ENCODE results near the gene MTCL1. TPM values are rescaled to one million over a fixed set of nuclear protein-coding genes. Genes with fewer than 3 reads are reported as not detected.

MTCL1 gene
- total RNA-seq, 2 donors from 2014 or later = 11.2 to 73.1 TPM

DNA sequence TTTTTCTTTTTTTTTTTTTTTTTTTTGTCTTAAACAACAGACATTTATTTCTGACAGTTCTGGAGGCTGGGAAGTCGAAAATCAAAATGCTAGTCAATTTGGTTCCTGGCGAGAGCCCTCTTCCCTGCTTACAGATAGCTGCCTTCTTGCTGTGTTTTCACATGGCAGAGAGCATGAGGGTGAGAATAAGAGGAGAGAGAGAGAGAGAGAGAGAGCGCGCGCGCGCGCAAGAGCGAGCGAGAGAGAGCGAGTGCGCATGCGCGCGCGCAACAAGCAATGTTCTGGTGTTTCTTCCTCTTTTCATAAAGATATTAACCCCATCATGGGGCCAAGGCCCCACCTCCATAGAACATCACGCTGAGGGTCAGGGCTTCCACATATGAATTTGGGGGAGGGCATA lies 20.9 kb downstream of the MTCL1 start:
- TF ChIP-seq CTCF (IDR thresholded peaks at IDR 0.05) (no peak), POLR2AphosphoS5 (IDR thresholded peaks at IDR 0.05) (no peak), POLR2A (IDR thresholded peaks at IDR 0.05) (no peak)
- H3K27ac ChIP-seq = no peak overlapping the region
- H3K27me3 ChIP-seq (replicated peaks; ENCODE audit: insufficient read depth) = no peaks in the 10 kb centered on the region
- H3K4me3 ChIP-seq = no peak overlapping the region
- intact Hi-C loops (cut with DNase I) = no loop called here
- DNase-seq (ENCODE audit: low spot score) = no peak
- no peaks in the 10 kb centered on the region for H3K4me1 ChIP-seq (replicated peaks)
- H3K36me3 ChIP-seq = no peaks in the 10 kb centered on the region
- WGBS = 96% methylated on average over 17 of the region's 17 CpGs
- H3K9me3 ChIP-seq = no peaks in the 10 kb centered on the region

- no peak for DNase-seq (ENCODE audit: low spot score)
- Histone ChIP-seq H3K9me3 (no peaks in the 10 kb centered on the region), H3K27me3 (replicated peaks; ENCODE audit: insufficient read depth) (no peaks in the 10 kb centered on the region), H3K36me3 (no peaks in the 10 kb centered on the region), H3K4me1 (replicated peaks) (no peaks in the 10 kb centered on the region), H3K27ac (no peak overlapping the region), H3K4me3 (no peak overlapping the region)
- TF ChIP-seq CTCF (IDR thresholded peaks at IDR 0.05) = no peak
- no peak for TF ChIP-seq POLR2AphosphoS5 (IDR thresholded peaks at IDR 0.05)
- no peak for TF ChIP-seq POLR2A (IDR thresholded peaks at IDR 0.05)
- intact Hi-C loops (cut with DNase I) = no loop called here
- WGBS = 90% methylated on average over 4 of the region's 4 CpGs
These were observed 21.8 kb downstream of the MTCL1 start for GRCh38 chr18:8726963-8727705.

- Histone ChIP-seq H3K36me3 (no peaks in the 10 kb centered on the region), H3K4me3 (no peak overlapping the region), H3K9me3 (no peaks in the 10 kb centered on the region), H3K27ac (no peak overlapping the region), H3K4me1 (replicated peaks) (no peaks in the 10 kb centered on the region), H3K27me3 (replicated peaks; ENCODE audit: insufficient read depth) (no peaks in the 10 kb centered on the region)
- 21% methylated on average over 16 of the region's 16 CpGs for WGBS
- intact Hi-C loops (cut with DNase I) = no loop called here
- DNase-seq (ENCODE audit: low spot score) = peak; percentile 35
- TF ChIP-seq POLR2AphosphoS5 (IDR thresholded peaks at IDR 0.05) = peak; percentile 27
- TF ChIP-seq POLR2A (IDR thresholded peaks at IDR 0.05) = no peak
These were observed 24.9 kb downstream of the MTCL1 start for GRCh38 chr18:8730080-8730827.

DNA sequence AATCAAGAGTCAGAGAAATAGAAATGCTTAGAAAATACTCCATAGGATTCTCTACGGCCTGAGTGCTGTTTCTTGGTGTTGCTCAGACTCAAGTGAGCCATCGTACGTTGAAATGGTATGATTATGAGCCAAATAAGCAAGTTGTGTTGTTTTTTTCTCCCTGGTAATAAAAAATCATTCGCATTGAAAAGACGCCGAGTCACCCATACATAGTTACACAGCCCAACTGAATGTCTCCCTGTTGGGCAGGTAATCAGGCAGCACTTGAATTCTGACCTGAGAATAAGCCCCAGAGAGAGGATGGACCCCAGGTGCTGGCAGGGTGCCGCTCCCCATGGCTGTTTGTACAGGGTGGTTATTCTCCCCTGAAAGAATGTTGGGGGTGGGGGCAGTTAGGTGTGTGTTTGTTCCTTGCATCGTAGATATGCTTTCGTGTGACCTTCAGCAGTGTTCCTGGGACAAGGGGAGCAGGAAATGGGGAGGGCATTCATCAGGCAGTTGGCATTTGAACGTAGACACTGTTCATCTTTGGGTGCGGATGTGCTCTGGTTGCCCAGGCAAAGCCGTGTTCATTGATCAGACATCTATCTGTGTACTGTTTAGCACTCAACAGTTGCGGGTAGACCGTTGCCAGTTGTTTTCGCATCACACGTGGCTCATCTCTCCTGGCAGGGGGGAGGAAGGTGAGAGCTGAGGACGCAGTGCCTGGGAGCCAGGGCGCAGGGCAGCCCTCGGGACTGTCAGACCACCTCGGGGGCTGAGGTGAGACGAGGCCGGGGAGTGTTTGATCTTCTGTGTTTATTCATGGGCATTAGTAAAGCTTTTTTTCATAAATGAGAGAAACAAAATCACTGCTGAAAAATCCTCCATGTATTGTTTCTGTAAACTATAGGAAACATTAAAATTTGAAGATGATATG lies 27.3 kb downstream of the MTCL1 start:
- no peak for DNase-seq (ENCODE audit: low spot score)
- Histone ChIP-seq H3K4me3 (no peak overlapping the region), H3K36me3 (no peaks in the 10 kb centered on the region), H3K9me3 (no peaks in the 10 kb centered on the region), H3K27me3 (replicated peaks; ENCODE audit: insufficient read depth) (no peaks in the 10 kb centered on the region), H3K27ac (no peak overlapping the region), H3K4me1 (replicated peaks) (no peaks in the 10 kb centered on the region)
- TF ChIP-seq POLR2AphosphoS5 (IDR thresholded peaks at IDR 0.05) = no peak
- TF ChIP-seq CTCF (IDR thresholded peaks at IDR 0.05) = no peak
- TF ChIP-seq POLR2A (IDR thresholded peaks at IDR 0.05) = no peak
- 92% methylated on average over 22 of the region's 22 CpGs for WGBS
- intact Hi-C loops (cut with DNase I) = no loop called here

DNA sequence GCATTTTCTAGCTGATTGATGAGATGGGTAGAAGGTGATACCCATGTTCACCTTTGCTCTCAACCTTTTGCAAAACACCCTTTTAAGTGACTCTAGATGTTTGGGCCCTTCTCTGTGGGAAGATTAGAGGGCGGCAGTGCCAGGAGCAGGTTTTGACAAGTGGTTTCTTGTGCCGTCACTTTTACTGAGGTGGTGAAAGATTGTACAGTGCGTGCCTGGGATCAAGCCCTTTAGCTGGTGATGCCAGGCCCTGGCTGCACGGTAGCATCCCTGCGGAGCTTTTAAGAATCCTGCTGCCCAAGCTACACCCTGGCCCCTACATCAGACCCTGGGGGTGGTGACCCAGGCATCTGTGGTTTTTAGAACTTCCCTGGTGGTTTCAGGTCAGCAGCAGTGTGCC lies 29.1 kb downstream of the MTCL1 start:
- intact Hi-C loops (cut with DNase I) = no loop called here
- 62% methylated on average over 5 of the region's 5 CpGs for WGBS
- TF ChIP-seq POLR2AphosphoS5 (IDR thresholded peaks at IDR 0.05) = no peak
- no peak for TF ChIP-seq POLR2A (IDR thresholded peaks at IDR 0.05)
- TF ChIP-seq CTCF (IDR thresholded peaks at IDR 0.05) = no peak
- no peaks in the 10 kb centered on the region for H3K4me1 ChIP-seq (replicated peaks)
- no peak overlapping the region for H3K4me3 ChIP-seq
- H3K9me3 ChIP-seq = no peaks in the 10 kb centered on the region
- H3K27ac ChIP-seq = no peak overlapping the region
- no peak for DNase-seq (ENCODE audit: low spot score)
- H3K36me3 ChIP-seq = no peaks in the 10 kb centered on the region
- H3K27me3 ChIP-seq (replicated peaks; ENCODE audit: insufficient read depth) = no peaks in the 10 kb centered on the region
